HT1080 (cell line): ENCODE measurements around the gene APBB3. TPM values are rescaled to one million over a fixed set of nuclear protein-coding genes. Genes with fewer than 3 reads are reported as not detected.
A peak's percentile ranks its signal among the peaks of the same experiment; 100 is the strongest.
"Not testable (repeated sequence)": the region's sequence is repeated elsewhere in the genome, so short reads cannot be mapped to it uniquely, and the experiment has no call there.

ENCODE experiments used
- DNase-seq: peaks from one replicate; pipeline ENCODE4 v3.0.0-alpha.2; 2015; ENCODE audit warnings: low read depth
- polyA plus RNA-seq, 2 experiments: library from polyadenylated mRNA; depleted of rRNA; stranded (reverse); fragments of >200 nt; gene quantifications; 2 replicates each; pipeline ENCODE4 v1.2.3, GENCODE V29; 2015
- total RNA-seq: library from RNA; depleted of rRNA; stranded (reverse); fragments of >200 nt; shearing (Covaris generic); gene quantifications from 2 replicates; pipeline ENCODE4 v1.2.3, GENCODE V29; 2014; rRNA removed

The APBB3 gene, protein sequence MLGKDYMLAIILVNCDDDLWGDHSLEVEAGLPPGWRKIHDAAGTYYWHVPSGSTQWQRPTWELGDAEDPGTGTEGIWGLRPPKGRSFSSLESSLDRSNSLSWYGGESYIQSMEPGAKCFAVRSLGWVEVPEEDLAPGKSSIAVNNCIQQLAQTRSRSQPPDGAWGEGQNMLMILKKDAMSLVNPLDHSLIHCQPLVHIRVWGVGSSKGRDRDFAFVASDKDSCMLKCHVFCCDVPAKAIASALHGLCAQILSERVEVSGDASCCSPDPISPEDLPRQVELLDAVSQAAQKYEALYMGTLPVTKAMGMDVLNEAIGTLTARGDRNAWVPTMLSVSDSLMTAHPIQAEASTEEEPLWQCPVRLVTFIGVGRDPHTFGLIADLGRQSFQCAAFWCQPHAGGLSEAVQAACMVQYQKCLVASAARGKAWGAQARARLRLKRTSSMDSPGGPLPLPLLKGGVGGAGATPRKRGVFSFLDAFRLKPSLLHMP
- 5.0 and 5.3 TPM in 2 replicates for total RNA-seq
- polyA plus RNA-seq (2015; cell fraction: cytosol; rRNA removed): 5.4 and 9.3 TPM in 2 replicates
- 121 and 141 TPM in 2 replicates for polyA plus RNA-seq (2015; cell fraction: nucleus; rRNA removed)

DNA sequence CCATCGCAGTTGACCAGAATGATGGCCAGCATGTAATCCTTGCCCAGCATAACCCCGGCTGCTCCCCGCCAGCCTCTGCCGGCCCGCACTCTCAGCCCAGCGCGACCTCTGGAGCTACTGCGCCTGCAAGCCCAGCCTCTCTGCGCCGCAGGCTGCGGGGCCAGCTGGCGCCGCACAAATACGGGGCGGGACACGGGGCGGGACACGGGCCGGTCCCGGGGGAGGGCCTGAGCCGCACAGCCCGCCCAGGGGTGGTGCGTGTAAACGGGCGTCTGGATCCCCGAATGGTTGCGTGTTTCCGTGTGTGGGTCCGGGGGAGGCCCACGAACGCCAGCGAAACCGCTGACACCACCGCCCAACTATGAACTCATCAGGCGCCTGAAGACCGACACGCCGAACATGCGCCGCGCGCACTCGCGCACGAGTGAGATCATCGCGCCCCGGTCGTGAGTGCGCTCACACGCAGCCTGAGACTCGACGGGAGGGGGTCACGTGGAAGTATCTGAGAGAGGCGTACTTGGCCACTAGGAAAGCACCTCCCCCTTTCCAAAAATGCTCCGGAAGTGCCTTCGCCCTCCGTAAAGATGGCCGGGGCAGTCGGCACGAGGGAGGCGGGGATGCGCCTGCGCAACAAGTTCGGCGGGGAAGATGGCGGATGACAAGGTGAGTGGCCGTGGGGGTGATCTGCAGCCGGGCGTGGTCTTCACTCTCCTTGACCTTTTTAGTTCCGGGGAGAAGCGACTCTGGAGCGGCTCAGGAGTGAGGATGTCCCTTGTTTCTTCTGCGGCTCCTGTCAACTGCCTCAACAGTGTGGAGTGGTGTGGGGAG lies at the start of gene APBB3, which contains the start of gene SLC35A4:
Gene APBB3 (minus strand): TSS at position 403 of the 828 bp plus-strand sequence. CDS start 353 bp downstream, at position 50.
Gene SLC35A4 (plus strand): TSS at position 633 of the 828 bp plus-strand sequence. CDS start 2,342 bp downstream, outside the sequence.
- DNase-seq: peak; percentile 98

DNA sequence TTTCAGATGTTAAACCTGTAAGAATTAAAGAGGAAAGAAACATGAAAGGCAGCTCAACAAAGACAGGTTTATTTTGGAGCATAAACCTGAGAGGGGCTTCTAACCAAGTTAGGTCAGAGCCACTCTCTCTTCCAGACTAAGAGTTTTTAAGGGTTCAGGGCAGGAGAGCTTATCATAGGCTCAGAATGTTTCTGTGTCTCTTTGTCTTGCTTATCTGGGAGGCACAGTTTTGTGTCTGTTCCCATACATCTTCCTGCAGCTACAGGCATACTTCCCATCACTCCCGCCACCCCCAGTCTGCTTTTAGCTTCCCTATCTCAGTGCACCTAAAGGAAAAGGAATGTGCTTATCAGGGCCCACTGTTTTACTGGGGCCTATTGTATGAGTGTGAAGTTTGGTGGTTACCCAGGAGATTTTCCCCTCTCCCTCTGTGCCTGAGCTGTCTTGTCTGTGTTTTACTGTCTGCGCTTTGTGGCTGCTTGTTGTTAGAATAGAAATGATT lies 46.7 kb upstream of the APBB3 start:
- DNase-seq: no peak

DNA sequence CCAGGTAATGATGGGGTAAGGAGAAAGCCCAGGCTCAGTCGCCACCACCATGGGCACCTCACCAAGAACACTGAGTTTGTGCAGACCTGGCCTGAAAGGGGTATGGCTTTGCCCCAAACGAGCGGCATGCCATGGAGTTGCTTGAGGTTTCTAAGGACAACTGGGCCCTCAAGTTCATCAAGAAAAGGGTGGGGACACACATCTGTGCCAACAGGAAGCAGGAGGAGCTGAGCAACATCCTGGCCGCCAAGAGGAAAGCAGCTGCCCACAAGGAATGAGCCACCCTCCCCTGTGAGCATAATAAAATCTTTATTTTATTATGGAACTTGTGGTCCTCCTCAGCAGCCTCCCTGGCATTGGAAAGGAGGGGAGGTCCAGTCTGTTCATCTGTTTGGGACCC lies 44.7 kb upstream of the APBB3 start:
- DNase-seq: peak; percentile 78

DNA sequence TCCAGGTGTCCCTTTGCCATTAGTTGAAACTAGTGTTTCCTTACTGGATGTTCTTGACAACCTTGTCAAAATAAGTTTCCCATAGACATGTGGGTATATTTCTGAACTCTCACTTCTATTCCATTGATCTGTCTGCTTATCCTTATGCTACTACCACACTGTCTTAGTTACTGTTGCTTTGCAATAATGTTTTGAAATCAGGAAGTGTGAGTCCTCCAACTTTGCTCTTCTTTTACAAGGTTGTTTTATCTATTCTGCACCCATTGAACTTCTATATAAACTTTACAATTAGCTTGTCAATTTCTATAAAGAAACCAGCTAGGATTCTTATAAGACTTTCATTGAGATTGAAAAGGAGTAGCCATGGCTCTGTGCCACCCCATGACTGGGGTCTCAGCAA lies 44.3 kb upstream of the APBB3 start:
- no peak for DNase-seq

DNA sequence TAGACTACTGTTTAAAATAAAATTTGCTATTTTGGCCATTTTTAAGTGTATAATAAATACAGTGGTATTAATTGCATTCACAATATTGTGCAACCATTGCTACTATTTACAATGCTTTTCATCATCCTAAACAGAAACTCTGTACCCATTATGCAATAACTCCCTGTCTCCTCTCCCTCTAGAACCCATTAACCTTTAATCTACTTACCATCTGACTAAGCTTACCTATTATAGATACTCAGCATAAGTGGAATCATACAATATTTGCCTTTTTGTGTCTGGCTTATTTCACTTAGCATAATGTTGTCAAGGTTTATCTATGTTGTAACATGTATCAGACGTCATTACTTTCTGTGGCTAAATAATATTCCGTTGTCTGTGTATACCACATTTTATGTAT lies 42.6 kb upstream of the APBB3 start:
- DNase-seq: no peak

DNA sequence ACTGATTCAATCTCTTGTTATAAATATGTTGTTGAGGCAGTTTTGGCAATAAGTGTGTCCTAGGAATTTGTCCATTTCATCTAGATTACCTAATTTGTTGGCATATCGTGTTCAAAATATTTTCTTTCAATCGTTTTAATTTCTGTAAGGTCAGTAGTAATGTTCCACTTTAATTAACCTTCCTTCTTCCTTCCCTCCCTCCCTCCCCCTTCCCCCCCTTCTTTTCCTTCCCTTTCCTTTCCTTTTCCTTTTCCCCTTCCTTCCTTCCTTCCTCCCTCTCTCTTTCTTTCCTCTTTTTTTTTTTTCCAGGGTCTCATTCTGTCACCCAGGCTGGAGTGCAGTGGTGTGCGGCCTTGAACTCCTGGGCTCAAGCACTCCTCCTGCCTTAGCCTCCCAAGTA lies 41.5 kb upstream of the APBB3 start:
- no peak for DNase-seq

DNA sequence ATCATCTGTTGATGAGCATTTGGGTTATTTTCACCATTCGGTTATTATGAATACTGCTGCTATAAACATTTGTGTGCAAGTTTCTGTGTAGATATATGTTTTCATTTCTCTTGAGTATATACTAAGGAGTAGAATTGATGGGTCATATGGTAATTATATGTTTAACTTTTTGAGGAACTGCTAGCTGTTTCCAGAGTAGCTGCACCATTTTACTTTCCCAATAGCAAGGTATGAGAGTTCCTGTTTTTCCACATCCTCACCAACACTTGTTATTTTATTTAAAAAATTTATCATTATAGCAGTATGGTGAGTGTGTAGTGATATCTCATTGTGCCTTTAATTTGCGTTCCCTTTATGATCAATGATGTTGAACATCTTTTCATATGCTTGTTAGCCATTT lies 39.3 kb upstream of the APBB3 start:
- no peak for DNase-seq

DNA sequence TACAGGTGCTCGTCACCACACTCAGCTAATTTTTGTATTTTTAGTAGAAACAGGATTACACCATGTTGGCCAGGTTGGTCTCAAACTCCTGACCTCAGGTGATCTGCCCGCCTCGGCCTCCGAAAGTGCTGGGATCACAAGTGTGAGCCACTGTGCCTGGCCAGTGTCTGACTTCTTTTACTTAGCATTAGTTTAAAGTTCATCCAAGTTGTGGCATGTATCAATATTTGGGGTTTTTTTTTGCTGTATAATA lies 39.0 kb upstream of the APBB3 start:
- DNase-seq: not testable (repeated sequence)

DNA sequence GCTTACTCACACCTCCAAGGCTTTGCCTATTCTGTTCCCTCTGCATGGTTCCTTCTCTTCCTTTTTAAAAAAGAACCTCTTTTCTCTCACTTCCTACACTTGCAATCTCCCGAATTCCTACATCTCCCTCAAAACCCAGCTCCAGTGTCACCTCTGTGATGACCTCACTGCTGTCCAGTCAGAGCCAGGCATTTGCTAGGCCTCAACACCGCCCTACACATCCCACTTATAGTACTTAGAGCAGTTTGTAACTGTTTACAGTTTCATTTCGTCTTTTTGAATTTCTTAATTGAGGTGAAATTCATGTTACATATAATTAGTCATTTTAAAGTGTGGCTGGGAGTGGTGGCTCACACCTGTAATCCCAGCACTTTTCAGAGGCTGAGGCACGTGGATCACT lies 37.7 kb upstream of the APBB3 start:
- no peak for DNase-seq

DNA sequence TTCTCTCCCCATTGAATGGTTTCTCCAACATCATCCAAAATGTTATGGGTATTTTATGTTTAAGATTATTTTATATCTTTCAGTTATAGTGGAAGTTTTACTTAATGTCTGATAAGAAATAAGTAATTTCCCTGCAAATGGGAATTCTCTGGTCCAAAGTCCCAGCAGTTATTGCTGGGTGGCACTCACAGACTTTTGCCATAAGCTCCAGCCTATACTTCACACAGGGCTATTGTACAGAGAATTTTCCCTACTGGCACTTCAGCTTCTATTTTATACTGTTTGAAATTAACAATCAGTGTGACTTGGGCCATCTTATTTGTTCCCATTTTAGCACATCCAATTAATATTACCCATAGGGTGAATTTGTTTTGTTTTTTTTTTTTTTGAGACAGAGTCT lies 35.7 kb upstream of the APBB3 start:
- DNase-seq: no peak

DNA sequence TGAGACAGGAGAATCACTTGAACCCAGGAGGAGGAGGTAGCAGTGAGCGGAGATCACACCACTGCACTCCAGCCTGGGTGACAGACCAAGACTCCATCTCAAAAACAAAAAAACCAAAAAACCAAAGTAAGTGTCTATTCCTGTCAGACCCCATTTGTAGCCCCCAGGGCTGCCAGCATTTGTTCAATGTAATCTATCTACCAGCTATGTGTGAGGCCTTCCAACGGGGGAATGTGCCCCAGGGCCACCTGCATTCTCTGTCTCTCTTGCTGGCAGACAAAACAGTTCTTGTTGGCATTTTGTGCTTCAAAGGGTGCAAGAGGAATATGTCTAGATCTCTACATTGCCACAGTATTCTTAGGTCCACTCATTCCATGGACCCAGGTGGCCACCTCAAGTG lies 34.4 kb upstream of the APBB3 start:
- no peak for DNase-seq

DNA sequence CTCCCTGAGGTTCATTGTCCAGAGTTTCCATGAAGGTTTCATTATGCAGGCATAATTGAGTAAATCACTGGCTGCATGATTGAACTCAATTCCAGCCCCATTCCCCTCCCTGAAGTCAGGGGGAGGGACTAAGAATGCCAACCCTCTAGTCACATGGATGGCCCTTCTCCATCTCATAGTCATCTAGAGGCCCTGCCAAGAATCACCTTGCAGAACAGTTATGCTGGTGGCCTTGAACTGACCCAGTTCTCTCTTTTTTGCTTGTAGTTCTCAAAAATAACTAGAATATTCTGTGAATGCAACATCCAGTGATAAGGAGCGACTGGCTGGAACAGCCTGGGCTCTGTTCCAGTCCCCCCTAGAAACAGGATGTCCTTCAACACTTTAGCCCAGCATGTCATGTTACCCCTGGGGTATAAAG lies 31.9 kb upstream of the APBB3 start:
- DNase-seq: no peak

DNA sequence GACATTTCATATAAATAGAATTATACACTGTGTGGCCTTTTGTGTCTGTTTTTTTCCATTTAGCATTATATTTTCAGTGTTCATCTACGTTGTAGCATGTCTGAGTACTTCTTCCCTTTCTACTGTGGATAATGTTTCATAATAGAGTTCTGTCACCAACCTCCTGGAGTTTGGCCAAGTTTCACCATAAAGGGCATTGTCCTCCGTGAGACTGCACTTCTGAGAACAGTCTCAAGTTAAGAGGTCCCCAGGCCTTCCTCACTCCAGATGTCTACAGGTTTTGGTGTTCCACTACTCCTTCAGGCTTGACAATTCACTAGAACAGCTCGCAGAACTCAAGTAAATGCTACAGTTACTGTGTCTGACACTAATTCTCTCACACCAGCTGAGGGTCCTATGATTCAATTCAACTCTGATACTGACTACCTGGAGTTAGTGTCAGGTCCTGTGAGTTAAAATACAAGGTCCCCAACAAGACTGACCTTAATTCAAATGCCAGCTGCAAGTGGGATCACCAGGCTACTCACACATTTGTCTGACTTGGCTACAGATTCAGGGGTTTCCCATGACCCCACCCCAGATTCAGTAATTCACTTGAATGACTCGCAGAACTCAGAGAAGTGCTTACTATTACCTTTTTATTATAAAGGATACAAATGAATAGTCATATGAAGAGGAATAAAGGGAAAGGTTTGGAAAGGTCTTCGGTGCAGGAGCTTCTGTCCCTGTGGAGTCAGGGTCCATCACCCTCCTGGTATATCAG lies 31.3 kb upstream of the APBB3 start:
- DNase-seq: no peak

DNA sequence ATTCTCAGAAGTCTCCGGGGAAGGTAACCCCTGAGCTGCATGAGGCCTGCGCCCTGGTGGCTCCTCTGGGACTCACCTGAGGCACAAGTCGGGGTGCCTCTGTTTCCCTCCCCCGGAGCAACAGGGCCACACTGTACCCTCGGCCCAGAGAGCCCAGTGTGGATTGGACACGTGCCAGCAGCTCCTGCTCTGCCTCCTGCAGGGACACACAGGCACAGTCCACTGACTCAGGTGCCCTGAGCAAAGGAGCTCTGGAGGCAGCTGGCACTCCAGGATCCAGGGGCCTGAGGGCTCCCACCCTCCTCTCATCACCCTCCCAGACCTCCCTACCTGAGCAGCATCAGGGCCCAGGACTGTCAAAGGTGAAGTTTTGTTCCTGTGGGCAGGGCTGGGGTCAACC lies 29.8 kb upstream of the APBB3 start:
- DNase-seq: no peak

DNA sequence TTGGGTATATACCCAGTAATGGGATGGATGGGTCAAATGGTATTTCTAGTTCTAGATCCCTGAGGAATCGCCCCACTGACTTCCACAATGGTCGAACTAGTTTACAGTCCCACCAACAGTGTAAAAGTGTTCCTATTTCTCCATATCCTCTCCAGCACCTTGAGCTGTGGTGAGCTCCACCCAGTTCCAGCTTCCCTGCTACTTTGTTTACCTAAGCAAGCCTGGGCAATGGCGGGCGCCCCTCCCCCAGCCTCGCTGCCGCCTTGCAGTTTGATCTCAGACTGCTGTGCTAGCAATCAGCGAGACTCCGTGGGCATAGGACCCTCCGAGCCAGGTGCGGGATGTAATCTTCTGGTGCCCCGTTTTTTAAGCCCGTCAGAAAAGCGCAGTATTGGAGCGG lies 28.7 kb upstream of the APBB3 start:
- DNase-seq: not testable (repeated sequence)

DNA sequence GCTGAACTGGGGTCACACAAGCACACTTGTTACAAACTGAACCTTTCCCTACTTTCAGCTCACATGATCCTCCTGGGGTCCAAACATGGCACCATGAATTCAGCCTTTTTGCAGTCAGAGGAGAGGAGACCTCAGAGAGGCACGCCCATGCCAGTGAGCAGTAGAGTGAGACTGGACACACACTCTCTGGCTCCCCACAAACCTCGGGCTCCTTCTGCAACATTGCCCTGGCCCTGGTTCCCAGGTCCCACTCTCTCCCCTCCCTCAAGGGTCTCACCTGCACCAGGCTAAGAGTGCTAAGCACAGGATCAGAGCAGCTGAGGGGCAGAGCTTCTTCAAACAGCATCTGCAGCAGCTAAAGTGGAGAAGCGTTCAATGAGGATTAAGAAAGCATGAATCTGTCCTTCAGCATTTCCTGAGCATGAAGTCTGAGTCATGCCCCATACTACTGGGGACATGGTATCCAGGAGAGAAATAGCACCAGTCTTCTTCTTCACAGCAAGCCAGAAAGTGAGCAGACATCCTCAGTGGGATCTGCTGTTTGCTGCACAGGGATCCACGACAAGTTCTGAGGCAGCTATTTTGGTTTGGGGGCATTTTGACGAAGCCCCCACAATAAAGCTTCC lies 27.5 kb upstream of the APBB3 start:
- peak; percentile 72 for DNase-seq

DNA sequence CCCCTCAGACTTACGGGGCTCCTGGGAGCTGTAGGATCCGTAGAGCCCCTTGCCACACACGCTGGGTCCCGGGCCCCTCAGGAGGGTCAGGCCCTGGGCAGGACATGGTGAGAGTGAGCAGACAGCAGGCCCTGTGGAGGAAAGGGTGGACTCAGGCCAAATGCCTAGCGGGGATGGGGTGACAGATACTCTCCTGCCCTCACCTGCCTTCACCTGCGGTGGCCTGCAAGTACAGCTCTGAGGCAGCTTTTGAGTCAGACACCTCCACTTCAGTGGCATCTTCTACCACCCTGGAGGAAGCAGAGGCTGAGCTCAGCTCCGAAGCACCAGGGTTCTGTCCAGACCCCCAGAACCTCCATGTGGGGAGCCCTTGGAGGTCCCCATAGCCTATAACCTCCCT lies 26.5 kb upstream of the APBB3 start:
- DNase-seq: no peak

DNA sequence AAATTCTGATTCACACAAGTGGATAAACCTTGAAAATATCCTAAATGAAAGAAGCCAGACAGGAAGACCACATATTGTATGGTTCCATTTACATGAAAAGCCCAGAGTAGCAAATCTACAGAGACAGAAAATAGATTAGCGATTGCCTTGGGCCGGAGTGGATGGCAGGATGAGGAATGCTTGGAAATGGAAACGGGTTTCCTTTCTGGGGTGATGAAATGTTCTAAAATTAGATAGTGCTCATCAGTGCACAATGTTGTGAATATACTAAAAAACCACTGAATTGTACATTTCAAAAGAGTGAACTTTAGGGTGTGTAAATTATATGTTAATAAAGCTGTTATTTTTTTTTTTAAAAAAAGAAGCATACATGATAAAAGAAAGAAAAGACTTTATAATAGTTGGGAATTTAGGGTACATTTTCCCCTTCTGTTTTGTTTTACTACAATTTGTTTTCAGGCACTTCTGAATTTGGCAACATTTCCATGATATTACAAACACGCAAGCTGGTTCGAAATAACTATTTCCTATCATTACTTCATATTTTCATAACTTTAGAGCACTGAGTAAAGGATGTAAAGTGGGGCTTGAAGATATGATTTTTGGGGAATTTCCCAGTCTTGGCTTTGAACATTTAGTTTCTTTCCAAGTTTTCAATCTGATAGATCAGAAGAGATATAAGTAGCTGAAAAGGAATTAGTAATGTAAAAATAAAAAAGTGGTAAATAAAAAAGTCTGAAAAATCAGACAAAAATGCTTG lies 24.1 kb upstream of the APBB3 start:
- no peak for DNase-seq

DNA sequence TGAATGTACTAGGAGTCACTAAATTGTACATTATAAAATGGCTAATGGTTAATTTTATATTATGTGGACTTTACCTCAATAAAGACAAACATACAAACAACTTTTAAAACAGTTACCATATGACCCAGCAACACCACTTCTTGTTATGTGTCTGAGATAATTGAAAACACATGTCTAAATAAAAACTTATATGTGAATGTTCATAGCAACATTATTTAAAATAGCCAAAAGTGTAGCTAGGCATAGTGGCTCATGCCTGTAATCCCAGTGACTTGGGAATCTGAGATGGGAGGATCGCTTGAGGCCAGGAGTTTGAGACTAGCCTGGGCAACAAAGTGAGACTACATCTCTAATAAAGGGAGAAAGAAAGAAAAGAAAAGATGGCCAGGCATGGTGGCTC lies 23.1 kb upstream of the APBB3 start:
- no peak for DNase-seq

DNA sequence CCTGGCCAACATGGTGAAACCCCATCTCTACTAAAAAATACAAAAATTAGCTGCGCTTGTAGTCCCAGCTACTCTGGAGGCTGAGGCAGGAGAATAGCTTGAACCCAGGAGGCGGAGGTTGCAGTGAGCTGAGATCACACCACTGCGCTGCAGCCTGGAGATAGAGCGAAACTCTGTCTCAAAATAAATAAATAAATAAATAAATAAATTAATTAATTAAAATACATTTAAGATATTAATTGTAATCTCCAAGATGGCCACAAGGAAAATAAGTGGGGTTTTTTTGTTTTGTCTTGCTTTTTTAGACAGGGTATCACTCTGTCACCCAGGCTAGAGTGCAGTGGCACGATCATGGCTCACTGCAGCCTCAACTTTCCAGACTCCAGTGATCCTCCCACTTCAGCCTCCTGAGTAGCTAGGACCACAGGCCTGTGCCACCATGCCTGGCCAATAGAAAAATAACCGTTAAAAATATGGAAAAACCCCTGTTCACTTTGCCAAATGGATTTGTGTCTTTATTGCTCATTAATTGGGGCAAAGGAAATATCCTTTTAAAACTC lies 14.9 kb upstream of the APBB3 start:
- not testable (repeated sequence) for DNase-seq
